ENCODE measurements around the gene FABP7. TPM values are rescaled to one million over a fixed set of nuclear protein-coding genes. Genes with fewer than 3 reads are reported as not detected.

FABP7 gene
- total RNA-seq, 1 experiment from 2014 or later = not detected

DNA sequence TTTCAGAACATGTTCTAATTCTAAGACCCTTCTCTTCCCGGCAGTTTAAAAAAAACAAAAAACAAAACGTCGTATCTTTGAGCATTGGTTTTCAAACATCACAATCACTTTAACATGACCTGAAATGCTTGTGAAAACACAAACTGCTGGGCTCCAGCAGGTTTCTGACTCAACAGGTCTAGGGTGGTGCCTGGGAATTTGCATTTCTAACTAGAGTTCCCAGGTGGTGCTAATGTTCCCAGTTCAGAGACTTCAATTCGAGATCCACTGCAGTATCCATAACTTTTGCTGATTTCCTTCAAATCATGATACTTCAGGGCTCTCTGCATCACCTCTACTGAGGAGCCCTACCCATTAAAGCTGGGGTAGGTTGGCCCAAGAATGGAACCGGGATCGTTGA, 8.7 kb downstream of the FABP7 start:
- Histone ChIP-seq H3K9me3 (ENCODE audit: low read length) (no peaks in the 10 kb centered on the region), H3K9ac (ENCODE audit: low read length) (no peak overlapping the region), H3K27ac (ENCODE audit: low read length) (no peak overlapping the region), H3K79me2 (ENCODE audit: low read length) (peaks cover 26% of the 10 kb centered on the region), H3K9me2 (replicated peaks; ENCODE audit: low read length) (no peaks in the 10 kb centered on the region), H3K27me3 (ENCODE audit: low read length) (no peaks in the 10 kb centered on the region), H3K4me1 (ENCODE audit: insufficient read depth, low read length) (peaks cover 27% of the 10 kb centered on the region), H3K36me3 (ENCODE audit: low read depth, low read length) (no peaks in the 10 kb centered on the region), H4K20me1 (ENCODE audit: low read length) (no peaks in the 10 kb centered on the region), H3K4me2 (ENCODE audit: low read length) (peak overlapping the region; percentile 97), H2AFZ (ENCODE audit: low read length) (0 out of 2 replicates have a peak overlapping the region, but pooled peaks have one; percentile 96), H3F3A (ENCODE audit: low read length, unreplicated experiment) (no peaks in the 10 kb centered on the region), H3K4me3 (ENCODE audit: low read length) (peak overlapping the region; percentile 88; the same call in 1 of the 2 replicates)
- DNase-seq (no peak), ATAC-seq (no peak)
- BruUV-seq (replicated peaks) = no TSS peak
- ChIA-PET CTCF (no interaction called here), POLR2A (ENCODE audit: unreplicated experiment) (interaction anchor here (0.6 kb wide), 1 partner anchor 10 kb away, joined by 4 read pairs; no protein-coding TSS in a partner anchor)
- TF ChIP-seq EZH2 (IDR thresholded peaks at IDR 0.05; ENCODE audit: low read length, unreplicated experiment) = no peak
- TF ChIP-seq, protein P1, sequence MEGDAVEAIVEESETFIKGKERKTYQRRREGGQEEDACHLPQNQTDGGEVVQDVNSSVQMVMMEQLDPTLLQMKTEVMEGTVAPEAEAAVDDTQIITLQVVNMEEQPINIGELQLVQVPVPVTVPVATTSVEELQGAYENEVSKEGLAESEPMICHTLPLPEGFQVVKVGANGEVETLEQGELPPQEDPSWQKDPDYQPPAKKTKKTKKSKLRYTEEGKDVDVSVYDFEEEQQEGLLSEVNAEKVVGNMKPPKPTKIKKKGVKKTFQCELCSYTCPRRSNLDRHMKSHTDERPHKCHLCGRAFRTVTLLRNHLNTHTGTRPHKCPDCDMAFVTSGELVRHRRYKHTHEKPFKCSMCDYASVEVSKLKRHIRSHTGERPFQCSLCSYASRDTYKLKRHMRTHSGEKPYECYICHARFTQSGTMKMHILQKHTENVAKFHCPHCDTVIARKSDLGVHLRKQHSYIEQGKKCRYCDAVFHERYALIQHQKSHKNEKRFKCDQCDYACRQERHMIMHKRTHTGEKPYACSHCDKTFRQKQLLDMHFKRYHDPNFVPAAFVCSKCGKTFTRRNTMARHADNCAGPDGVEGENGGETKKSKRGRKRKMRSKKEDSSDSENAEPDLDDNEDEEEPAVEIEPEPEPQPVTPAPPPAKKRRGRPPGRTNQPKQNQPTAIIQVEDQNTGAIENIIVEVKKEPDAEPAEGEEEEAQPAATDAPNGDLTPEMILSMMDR (conservative IDR thresholded peaks at IDR 0.05; ENCODE audit: low read depth, low read length) = no peak
- TF ChIP-seq EZH2phosphoT487 (IDR thresholded peaks at IDR 0.05; ENCODE audit: borderline replicate concordance, low read length) = no peak
- intact Hi-C loops (cut with micrococcal nuclease) = loop anchor here (5.0 kb wide), 2 partner anchors 49 to 56 kb away; no protein-coding TSS in a partner anchor

DNA sequence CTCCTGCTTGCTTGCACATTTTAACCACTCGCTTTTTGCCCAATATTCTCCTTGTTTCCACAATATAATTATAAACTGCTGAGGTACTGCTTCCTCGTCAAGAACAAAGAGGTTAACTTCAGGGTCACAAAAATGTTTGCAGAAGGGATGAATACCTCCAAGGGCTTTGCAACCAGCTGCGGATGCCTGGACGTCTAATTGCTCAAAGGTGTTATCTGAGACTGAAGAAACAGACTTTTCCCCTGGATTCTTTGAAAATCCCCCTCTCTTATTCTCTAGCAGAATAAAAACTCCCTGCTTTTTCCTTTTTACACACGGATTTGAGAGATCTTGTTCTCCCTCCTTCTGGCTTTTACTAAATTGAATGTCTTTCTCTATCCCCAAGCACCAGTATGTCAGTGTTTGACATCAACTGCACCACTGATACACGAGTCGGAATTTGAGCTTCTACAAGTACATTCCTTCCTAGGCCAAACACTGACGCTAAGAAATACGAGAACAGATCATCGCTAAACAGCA, 9.2 kb downstream of the FABP7 start:
- H3K4me2 ChIP-seq (ENCODE audit: low read length) = peak overlapping the region; percentile 97
- ChIA-PET CTCF (interaction anchor here (0.6 kb wide), 1 partner anchor 50 kb away, joined by 3 read pairs; no protein-coding TSS in a partner anchor), POLR2A (ENCODE audit: unreplicated experiment) (interaction anchor here (0.6 to 0.7 kb wide), 3 partner anchors 10 to 164 kb away, joined by 3 to 4 read pairs (median 3); no protein-coding TSS in a partner anchor)
- H2AFZ ChIP-seq (ENCODE audit: low read length) = peak overlapping the region; percentile 96
- no peaks in the 10 kb centered on the region for H3K27me3 ChIP-seq (ENCODE audit: low read length)
- intact Hi-C loops (cut with micrococcal nuclease) = loop anchor here (5.0 kb wide), 2 partner anchors 49 to 56 kb away; no protein-coding TSS in a partner anchor
- peak overlapping the region; percentile 88 for H3K4me3 ChIP-seq (ENCODE audit: low read length)
- H3F3A ChIP-seq (ENCODE audit: low read length, unreplicated experiment) = no peaks in the 10 kb centered on the region
- H3K9me2 ChIP-seq (replicated peaks; ENCODE audit: low read length) = no peaks in the 10 kb centered on the region
- no peaks in the 10 kb centered on the region for H3K36me3 ChIP-seq (ENCODE audit: low read depth, low read length)
- TF ChIP-seq EZH2 (IDR thresholded peaks at IDR 0.05; ENCODE audit: low read length, unreplicated experiment) (no peak), EZH2phosphoT487 (IDR thresholded peaks at IDR 0.05; ENCODE audit: borderline replicate concordance, low read length) (no peak)
- TF ChIP-seq, protein P1 (conservative IDR thresholded peaks at IDR 0.05; ENCODE audit: low read depth, low read length) = no peak
- H3K9ac ChIP-seq (ENCODE audit: low read length) = peak overlapping the region; percentile 79
- DNase-seq (peak; percentile 58), ATAC-seq (no peak)
- peaks cover 26% of the 10 kb centered on the region for H3K79me2 ChIP-seq (ENCODE audit: low read length)
- peak overlapping the region; percentile 80 for H3K27ac ChIP-seq (ENCODE audit: low read length)
- TSS peak; percentile 62 for BruUV-seq (replicated peaks)
- no peaks in the 10 kb centered on the region for H3K9me3 ChIP-seq (ENCODE audit: low read length)
- no peaks in the 10 kb centered on the region for H4K20me1 ChIP-seq (ENCODE audit: low read length)
- H3K4me1 ChIP-seq (ENCODE audit: insufficient read depth, low read length) = peaks cover 27% of the 10 kb centered on the region
